Esophagus squamous epithelium (tissue), 5 donors: ENCODE results near the gene SKA2. TPM values are rescaled to one million over a fixed set of nuclear protein-coding genes. Genes with fewer than 3 reads are reported as not detected.

Experiments
- DNase-seq: peaks from one replicate; lab custom pipeline; 2025; lab: John Stamatoyannopoulos, UW
- H3K27ac ChIP-seq, 4 donors: fragments of 200-600 bp; sonication (generic); one replicate each; pipeline ENCODE4 v1.5.1; 2016 to 2019; ENCODE audit warnings: mild to moderate bottlenecking in 1 of 4
- H3K27me3 ChIP-seq, 4 donors: fragments of 200-600 bp; sonication (generic); 1 replicate in 3 of 4; 2 replicates in 1 of 4; pipeline versions ENCODE4 v1.5.1 to v1.6.0; 2017 to 2021; ENCODE audit warnings: antibody characterized with exemption in 1 of 4
- H3K36me3 ChIP-seq, 3 donors: fragments of 200-600 bp; sonication (generic); one replicate each; pipeline ENCODE4 v1.5.1; 2016 to 2019
- H3K4me1 ChIP-seq, 3 donors: fragments of 200-600 bp; sonication (generic); one replicate each; pipeline ENCODE4 v1.5.1; 2017 to 2019
- H3K4me3 ChIP-seq, 4 donors: fragments of 200-600 bp; sonication (generic); 1 replicate in 3 of 4; 2 replicates in 1 of 4; pipeline ENCODE4 v1.5.1; 2016 to 2019; ENCODE audit warnings: mild to moderate bottlenecking in 2 of 4, moderate library complexity in 1 of 4
- H3K9me3 ChIP-seq, 3 donors: fragments of 200-600 bp; sonication (generic); one replicate each; pipeline ENCODE4 v1.5.1; 2016 to 2019
- POLR2A ChIP-seq, 4 donors: fragments of 450-650 bp; IDR thresholded peaks; one replicate each; pipeline ENCODE4 v1.6.1; 2017; ENCODE audit warnings: antibody characterized with exemption in 4 of 4, mild to moderate bottlenecking in 4 of 4, moderate library complexity in 3 of 4
- WGBS, 2 donors: methylation state at CpG; one replicate each; pipeline ENCODE4 v1.1.5; 2018; 5-methylcytosine and 5-hydroxymethylcytosine counted together
- intact Hi-C: fragments of 100-400 bp; cut with DNase I; formaldehyde crosslinking; loops from one replicate; pipeline ENCODE4 v1.15.0; 2022
- total RNA-seq, 4 donors: library from RNA; depleted of rRNA; stranded (reverse); fragments of >200 nt; gene quantifications; one replicate each; pipeline ENCODE4 v1.1.0, GENCODE V29; 2016
- TF ChIP-seq, protein P1 (sequence below), 6 experiments: fragments of 450-650 bp in 4 of 6; fragments of 200-600 bp in 2 of 6; sonication (generic) in 2 of 6; IDR thresholded peaks; one replicate each; pipeline ENCODE4 v1.5.1; 2016 to 2019; ENCODE audit warnings: antibody characterized with exemption in 6 of 6, mild to moderate bottlenecking in 4 of 6, moderate library complexity in 4 of 6
- donor health status: DM: yes; HTN: yes; CAD: no.

Gene SKA2
- total RNA-seq, 4 donors from 2014 or later = 12.5 to 57.2 (median 37.6) TPM

DNA sequence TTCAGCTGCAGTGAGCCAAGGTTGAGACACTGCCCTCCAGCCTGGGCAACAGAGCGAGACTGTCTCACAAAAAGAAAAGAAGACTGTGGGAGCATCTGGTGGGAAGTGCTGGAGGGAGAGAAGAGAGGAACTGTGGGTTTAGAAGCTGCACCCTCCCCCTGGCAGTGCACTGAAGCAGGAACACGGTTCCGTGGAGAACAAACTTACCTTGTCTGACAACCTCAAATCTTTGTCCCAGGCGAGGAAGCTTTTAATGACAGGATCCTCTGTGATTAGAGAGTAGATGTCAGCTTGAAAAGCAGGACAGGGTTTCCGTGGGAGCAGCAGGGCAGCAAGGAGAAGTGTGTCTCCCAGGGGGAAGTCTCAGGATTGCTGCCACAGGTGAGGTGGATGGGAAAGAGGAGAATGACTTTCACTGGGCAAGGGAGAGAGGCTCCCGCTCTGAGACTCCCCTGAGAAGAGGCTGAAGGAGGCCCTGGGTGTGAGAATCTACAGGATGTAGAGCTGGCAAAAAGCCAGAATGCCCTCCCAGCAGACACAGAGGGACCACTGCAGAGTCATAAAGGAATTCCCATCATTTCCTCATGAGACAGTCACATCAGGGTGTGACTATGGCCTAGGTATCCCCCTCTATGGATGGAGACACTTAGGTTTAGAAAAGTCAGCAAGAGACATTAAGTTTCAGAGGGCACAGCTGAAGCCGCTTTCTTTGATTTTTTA, 23.4 kb upstream of the SKA2 start:
- DNase-seq = no peak
- Histone ChIP-seq H3K27ac (no peak overlapping the region), H3K4me3 (no peak overlapping the region), H3K4me1 (no peaks in the 10 kb centered on the region), H3K27me3 (no peaks in the 10 kb centered on the region), H3K36me3 (peaks cover 0 to 5% (median 0%) of the 10 kb centered on the region in 3 donors), H3K9me3 (no peaks in the 10 kb centered on the region)
- 79 to 88% methylated on average over 7 of the region's 7 CpGs for WGBS, 2 donors
- intact Hi-C loops = no loop called here
- TF ChIP-seq, protein P1, sequence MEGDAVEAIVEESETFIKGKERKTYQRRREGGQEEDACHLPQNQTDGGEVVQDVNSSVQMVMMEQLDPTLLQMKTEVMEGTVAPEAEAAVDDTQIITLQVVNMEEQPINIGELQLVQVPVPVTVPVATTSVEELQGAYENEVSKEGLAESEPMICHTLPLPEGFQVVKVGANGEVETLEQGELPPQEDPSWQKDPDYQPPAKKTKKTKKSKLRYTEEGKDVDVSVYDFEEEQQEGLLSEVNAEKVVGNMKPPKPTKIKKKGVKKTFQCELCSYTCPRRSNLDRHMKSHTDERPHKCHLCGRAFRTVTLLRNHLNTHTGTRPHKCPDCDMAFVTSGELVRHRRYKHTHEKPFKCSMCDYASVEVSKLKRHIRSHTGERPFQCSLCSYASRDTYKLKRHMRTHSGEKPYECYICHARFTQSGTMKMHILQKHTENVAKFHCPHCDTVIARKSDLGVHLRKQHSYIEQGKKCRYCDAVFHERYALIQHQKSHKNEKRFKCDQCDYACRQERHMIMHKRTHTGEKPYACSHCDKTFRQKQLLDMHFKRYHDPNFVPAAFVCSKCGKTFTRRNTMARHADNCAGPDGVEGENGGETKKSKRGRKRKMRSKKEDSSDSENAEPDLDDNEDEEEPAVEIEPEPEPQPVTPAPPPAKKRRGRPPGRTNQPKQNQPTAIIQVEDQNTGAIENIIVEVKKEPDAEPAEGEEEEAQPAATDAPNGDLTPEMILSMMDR (IDR thresholded peaks at IDR 0.05) = no peak
- TF ChIP-seq POLR2A (IDR thresholded peaks at IDR 0.05) = no peak

GRCh38 chr17:59175076-59175475, 20.1 kb upstream of the SKA2 start:
- no peaks in the 10 kb centered on the region for H3K9me3 ChIP-seq
- H3K27ac ChIP-seq = no peak overlapping the region
- DNase-seq = no peak
- no peak overlapping the region for H3K4me3 ChIP-seq
- 90 to 97% methylated on average over 7 of the region's 7 CpGs for WGBS, 2 donors
- no peaks in the 10 kb centered on the region for H3K4me1 ChIP-seq
- H3K36me3 ChIP-seq = peaks cover 0 to 19% (median 0%) of the 10 kb centered on the region in 3 donors
- H3K27me3 ChIP-seq = no peaks in the 10 kb centered on the region
- TF ChIP-seq, protein P1 (IDR thresholded peaks at IDR 0.05) = no peak
- TF ChIP-seq POLR2A (IDR thresholded peaks at IDR 0.05) = no peak
- intact Hi-C loops = no loop called here

DNA sequence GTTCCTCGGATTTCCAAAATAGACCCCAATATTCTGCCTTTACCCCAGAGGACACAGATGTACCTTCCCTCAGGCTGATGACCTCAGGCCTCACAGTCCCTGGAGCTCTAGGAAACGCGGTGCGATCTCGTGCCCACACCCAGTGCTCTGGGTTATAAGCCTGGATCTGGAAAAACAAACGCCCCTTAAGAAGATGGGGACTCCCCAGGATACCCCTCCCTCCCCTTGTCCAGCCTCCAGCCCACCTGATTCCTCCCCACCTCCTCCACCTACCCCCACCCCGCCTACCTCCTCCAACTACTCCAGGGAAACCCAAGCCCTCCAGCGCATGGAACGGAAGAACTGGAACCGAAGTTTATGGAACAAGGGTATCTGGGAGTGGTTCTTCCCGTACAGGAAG, 19.7 kb upstream of the SKA2 start:
- H3K27me3 ChIP-seq = no peaks in the 10 kb centered on the region
- no peak overlapping the region for H3K4me3 ChIP-seq
- H3K4me1 ChIP-seq = no peaks in the 10 kb centered on the region
- WGBS, 2 donors = 94 to 100% methylated on average over 8 to 9 of the region's 11 CpGs
- H3K27ac ChIP-seq = no peak overlapping the region
- no peaks in the 10 kb centered on the region for H3K9me3 ChIP-seq
- intact Hi-C loops = no loop called here
- no peak for DNase-seq
- H3K36me3 ChIP-seq = peaks cover 0 to 24% (median 0%) of the 10 kb centered on the region in 3 donors
- no peak for TF ChIP-seq POLR2A (IDR thresholded peaks at IDR 0.05)
- TF ChIP-seq, protein P1 (IDR thresholded peaks at IDR 0.05) = no peak

DNA sequence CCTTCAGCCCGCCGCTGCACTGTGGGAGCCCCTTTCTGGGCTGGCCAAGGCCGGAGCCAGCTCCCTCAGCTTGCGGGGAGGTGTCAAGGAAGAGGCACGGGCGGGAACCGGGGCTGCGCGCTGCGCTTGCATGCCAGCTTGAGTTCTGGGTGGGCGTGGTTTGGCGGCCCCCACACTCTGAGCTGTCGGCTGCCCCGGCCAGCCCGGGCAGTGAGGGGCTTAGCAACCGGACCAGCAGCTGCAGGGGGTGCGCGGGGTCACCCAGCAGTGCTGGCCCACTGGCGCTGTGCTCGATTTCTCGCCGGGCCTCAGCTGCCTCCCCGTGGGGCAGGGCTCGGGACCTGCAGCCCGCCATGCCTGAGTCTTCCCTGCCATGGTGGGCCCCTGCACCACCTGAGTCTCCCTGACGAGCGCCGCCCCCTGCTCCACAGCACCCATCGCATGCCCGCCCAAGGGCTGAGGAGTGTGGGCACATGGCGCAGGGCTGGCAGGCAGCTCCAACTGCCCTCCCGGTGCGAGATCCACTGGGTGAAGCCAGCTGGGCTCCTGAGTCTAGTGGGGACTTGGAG, 17.5 kb upstream of the SKA2 start:
- intact Hi-C loops = no loop called here

GRCh38 chr17:59167571-59168001, 12.6 kb upstream of the SKA2 start:
- Histone ChIP-seq H3K27me3 (no peaks in the 10 kb centered on the region), H3K4me1 (no peaks in the 10 kb centered on the region), H3K9me3 (no peaks in the 10 kb centered on the region), H3K27ac (no peak overlapping the region), H3K4me3 (no peak overlapping the region), H3K36me3 (peaks cover 0 to 11% (median 0%) of the 10 kb centered on the region in 3 donors)
- DNase-seq = no peak
- TF ChIP-seq, protein P1 (IDR thresholded peaks at IDR 0.05) = no peak
- no peak for TF ChIP-seq POLR2A (IDR thresholded peaks at IDR 0.05)
- intact Hi-C loops = no loop called here
- whole genome bisulfite sequencing, 2 donors = 69 to 70% methylated on average over 2 of the region's 2 CpGs

More for the DNA sequence above, 17.5 kb upstream of the SKA2 start:
- no peak overlapping the region for H3K4me3 ChIP-seq
- H3K36me3 ChIP-seq = peaks cover 0 to 24% (median 0%) of the 10 kb centered on the region in 3 donors
- H3K27ac ChIP-seq = no peak overlapping the region
- TF ChIP-seq POLR2A (IDR thresholded peaks at IDR 0.05) = no peak
- TF ChIP-seq, protein P1 (IDR thresholded peaks at IDR 0.05) = no peak
- no peaks in the 10 kb centered on the region for H3K4me1 ChIP-seq
- no peaks in the 10 kb centered on the region for H3K27me3 ChIP-seq
- no peaks in the 10 kb centered on the region for H3K9me3 ChIP-seq
- 94 to 100% methylated on average over 2 to 6 of the region's 33 CpGs for WGBS, 2 donors
- no peak for DNase-seq
